ENCODE data around the gene ACTMAP.

- TF ChIP-seq SP1 (IDR thresholded peaks at IDR 0.05) (no peak), BHLHE40 (IDR thresholded peaks at IDR 0.05; ENCODE audit: borderline replicate concordance) (no peak), FOXM1 (IDR thresholded peaks at IDR 0.05; ENCODE audit: borderline replicate concordance) (no peak), NFRKB (IDR thresholded peaks at IDR 0.05) (no peak), FOXK2 (IDR thresholded peaks at IDR 0.05) (no peak), HDGF (IDR thresholded peaks at IDR 0.05; ENCODE audit: borderline replicate concordance) (no peak), L3MBTL2 (conservative IDR thresholded peaks at IDR 0.05) (no peak)
Measured at GRCh38 chr19:40752257-40752781, 2.0 kb upstream of the ACTMAP start.

All from HEK293T (cell line).